Heart left ventricle (tissue), 13 donors: ENCODE data around the gene EVI5L.

Experiments
- CTCF ChIP-seq, 12 donors: fragments of 200-600 bp; sonication (generic) in 4 of 12; IDR thresholded peaks; one replicate each; pipeline versions ENCODE4 v1.5.0 to v1.8.0; 2018 to 2022; ENCODE audit warnings: antibody characterized with exemption in 12 of 12, mild to moderate bottlenecking in 5 of 12
- POLR2A ChIP-seq, 2 donors: fragments of 450-650 bp; IDR thresholded peaks; one replicate each; pipeline ENCODE4 v1.6.1; 2017; ENCODE audit warnings: antibody characterized with exemption in 2 of 2, mild to moderate bottlenecking in 2 of 2, moderate library complexity in 2 of 2
- donor health status: ischemic (EF 13 %, LVEDD 7.1; RV severe dilation, severe dysfunction).
- donor health status: DM: no; HTN: yes; CAD: no.
- donor health status: DM: no; HTN: no; CAD: no.
- donor health status: ischemic (EF 25% LVEDD 6.9; RV normal size, moderate dysfunction).
- donor health status: ischemic (EF 25% LVEDD 5.7; RV mildly dilated, moderate dysfunction).
- donor health status: ischemic (EF 35%, LVEDD 5.7; RV mildly dilated, moderate dysfunction).
- donor health status: nonischemic (EF 11% LVEDD 7.7; RV severe dilation, severe dysfunction).
- donor health status: DM: yes; HTN: yes; CAD: no.
- donor health status: PGD.
- donor health status: ischemic (EF 29% LVEDD 5.4; RV normal size, mild dysfunction).
- donor health status: nonischemic (EF 23%, LVEDD 6.1; RV moderate dilation, normal function).

GRCh38 chr19:7815325-7815724, 14.7 kb upstream of the EVI5L start:
- TF ChIP-seq CTCF (IDR thresholded peaks at IDR 0.05) (no peak), POLR2A (IDR thresholded peaks at IDR 0.05) (no peak)
